ENCODE results near the gene TIPIN.

The TIPIN gene

GRCh38 chr15:66404122-66404521 is 47.6 kb upstream of the TIPIN start:
- Histone ChIP-seq H3K23ac (ENCODE audit: low read length) (no peak overlapping the region), H4K91ac (ENCODE audit: low read depth, low read length) (no peak overlapping the region), H2BK120ac (ENCODE audit: insufficient read depth, low read length, poor library complexity) (no peak overlapping the region), H3K4me3 (ENCODE audit: low read depth, low read length) (no peak overlapping the region), H3K4me2 (ENCODE audit: low read length) (no peak overlapping the region), H3K4ac (ENCODE audit: low read depth, low read length) (no peak overlapping the region), H2BK12ac (ENCODE audit: low read length) (no peak overlapping the region), H3K18ac (ENCODE audit: low read length) (no peak overlapping the region), H4K12ac (ENCODE audit: low read depth, low read length) (no peak overlapping the region), H3K14ac (ENCODE audit: low read length) (no peak overlapping the region), H4K8ac (ENCODE audit: low read depth, low read length) (no peak overlapping the region), H3K4me1 (ENCODE audit: control insufficient read depth in 1 of 2, insufficient read depth in 2 of 2, low read length in 2 of 2) (no peaks in the 10 kb centered on the region), H2AK5ac (ENCODE audit: low read length) (no peak overlapping the region), H2BK5ac (ENCODE audit: low read depth, low read length, poor library complexity) (no peak overlapping the region), H2AFZ (ENCODE audit: insufficient read depth, low read length, poor library complexity) (no peak overlapping the region), H3K79me1 (ENCODE audit: low read length) (no peaks in the 10 kb centered on the region), H3K27ac (ENCODE audit: low read depth, low read length) (no peak overlapping the region), H3K36me3 (ENCODE audit: control insufficient read depth in 1 of 2, insufficient read depth in 2 of 2, low read length in 2 of 2) (peaks cover 2 to 3% of the 10 kb centered on the region in 2 experiments), H3K9ac (ENCODE audit: low read length) (no peak overlapping the region), H3K9me3 (ENCODE audit: insufficient read depth, low read depth, low read length) (no peaks in the 10 kb centered on the region), H3K27me3 (ENCODE audit: insufficient read depth, low read length) (no peaks in the 10 kb centered on the region), H3K79me2 (ENCODE audit: control insufficient read depth, insufficient read depth, low read length, poor library complexity) (peaks cover 3% of the 10 kb centered on the region)
- DNase-seq = no peak
- no CpG with 5 or more reads among the region's 8 CpGs for WGBS (ENCODE audit: extremely low coverage, insufficient coverage, insufficient read length)

GRCh38 chr15:66403323-66403722 is 46.8 kb upstream of the TIPIN start:
- H3K27ac ChIP-seq (ENCODE audit: low read depth, low read length) = no peak overlapping the region
- H3K27me3 ChIP-seq (ENCODE audit: insufficient read depth, low read length) = no peaks in the 10 kb centered on the region
- H2BK120ac ChIP-seq (ENCODE audit: insufficient read depth, low read length, poor library complexity) = no peak overlapping the region
- no peak overlapping the region for H2AFZ ChIP-seq (ENCODE audit: insufficient read depth, low read length, poor library complexity)
- DNase-seq = no peak
- no peak overlapping the region for H4K91ac ChIP-seq (ENCODE audit: low read depth, low read length)
- H2BK12ac ChIP-seq (ENCODE audit: low read length) = no peak overlapping the region
- H3K14ac ChIP-seq (ENCODE audit: low read length) = no peak overlapping the region
- no peak overlapping the region for H2BK5ac ChIP-seq (ENCODE audit: low read depth, low read length, poor library complexity)
- WGBS (ENCODE audit: extremely low coverage, insufficient coverage, insufficient read length) = no CpG with 5 or more reads among the region's 5 CpGs
- no peak overlapping the region for H4K12ac ChIP-seq (ENCODE audit: low read depth, low read length)
- H3K4ac ChIP-seq (ENCODE audit: low read depth, low read length) = no peak overlapping the region
- H3K36me3 ChIP-seq (ENCODE audit: control insufficient read depth in 1 of 2, insufficient read depth in 2 of 2, low read length in 2 of 2) = peaks cover 2 to 3% of the 10 kb centered on the region in 2 experiments
- H3K9me3 ChIP-seq (ENCODE audit: insufficient read depth, low read depth, low read length) = no peaks in the 10 kb centered on the region
- no peak overlapping the region for H4K8ac ChIP-seq (ENCODE audit: low read depth, low read length)
- H2AK5ac ChIP-seq (ENCODE audit: low read length) = no peak overlapping the region
- H3K18ac ChIP-seq (ENCODE audit: low read length) = no peak overlapping the region
- H3K4me1 ChIP-seq (ENCODE audit: control insufficient read depth in 1 of 2, insufficient read depth in 2 of 2, low read length in 2 of 2) = no peaks in the 10 kb centered on the region
- H3K4me2 ChIP-seq (ENCODE audit: low read length) = no peak overlapping the region
- peaks cover 3% of the 10 kb centered on the region for H3K79me2 ChIP-seq (ENCODE audit: control insufficient read depth, insufficient read depth, low read length, poor library complexity)
- no peaks in the 10 kb centered on the region for H3K79me1 ChIP-seq (ENCODE audit: low read length)
- no peak overlapping the region for H3K4me3 ChIP-seq (ENCODE audit: low read depth, low read length)
- no peak overlapping the region for H3K23ac ChIP-seq (ENCODE audit: low read length)
- H3K9ac ChIP-seq (ENCODE audit: low read length) = no peak overlapping the region

- no peak overlapping the region for H3K27ac ChIP-seq (ENCODE audit: low read depth, low read length)
- peaks cover 3% of the 10 kb centered on the region for H3K79me2 ChIP-seq (ENCODE audit: control insufficient read depth, insufficient read depth, low read length, poor library complexity)
- no peak overlapping the region for H3K14ac ChIP-seq (ENCODE audit: low read length)
- H2BK120ac ChIP-seq (ENCODE audit: insufficient read depth, low read length, poor library complexity) = no peak overlapping the region
- H3K4me3 ChIP-seq (ENCODE audit: low read depth, low read length) = no peak overlapping the region
- H3K79me1 ChIP-seq (ENCODE audit: low read length) = no peaks in the 10 kb centered on the region
- H2AFZ ChIP-seq (ENCODE audit: insufficient read depth, low read length, poor library complexity) = no peak overlapping the region
- H3K4me2 ChIP-seq (ENCODE audit: low read length) = no peak overlapping the region
- no CpG with 5 or more reads among the region's 3 CpGs for WGBS (ENCODE audit: extremely low coverage, insufficient coverage, insufficient read length)
- no peak overlapping the region for H3K23ac ChIP-seq (ENCODE audit: low read length)
- H4K12ac ChIP-seq (ENCODE audit: low read depth, low read length) = no peak overlapping the region
- no peak overlapping the region for H4K91ac ChIP-seq (ENCODE audit: low read depth, low read length)
- H3K18ac ChIP-seq (ENCODE audit: low read length) = no peak overlapping the region
- H2BK5ac ChIP-seq (ENCODE audit: low read depth, low read length, poor library complexity) = no peak overlapping the region
- H3K9me3 ChIP-seq (ENCODE audit: insufficient read depth, low read depth, low read length) = no peaks in the 10 kb centered on the region
- no peak overlapping the region for H4K8ac ChIP-seq (ENCODE audit: low read depth, low read length)
- H3K9ac ChIP-seq (ENCODE audit: low read length) = no peak overlapping the region
- no peak overlapping the region for H2AK5ac ChIP-seq (ENCODE audit: low read length)
- peaks cover 2 to 3% of the 10 kb centered on the region in 2 experiments for H3K36me3 ChIP-seq (ENCODE audit: control insufficient read depth in 1 of 2, insufficient read depth in 2 of 2, low read length in 2 of 2)
- DNase-seq = no peak
- H3K4me1 ChIP-seq (ENCODE audit: control insufficient read depth in 1 of 2, insufficient read depth in 2 of 2, low read length in 2 of 2) = no peaks in the 10 kb centered on the region
- no peak overlapping the region for H2BK12ac ChIP-seq (ENCODE audit: low read length)
- H3K4ac ChIP-seq (ENCODE audit: low read depth, low read length) = no peak overlapping the region
- no peaks in the 10 kb centered on the region for H3K27me3 ChIP-seq (ENCODE audit: insufficient read depth, low read length)
Measured at GRCh38 chr15:66402761-66403284, 46.3 kb upstream of the TIPIN start.

GRCh38 chr15:66401130-66402021 is 44.9 kb upstream of the TIPIN start:
- no peak overlapping the region for H4K91ac ChIP-seq (ENCODE audit: low read depth, low read length)
- DNase-seq = no peak
- no peak overlapping the region for H4K12ac ChIP-seq (ENCODE audit: low read depth, low read length)
- H3K18ac ChIP-seq (ENCODE audit: low read length) = no peak overlapping the region
- peaks cover 2 to 3% of the 10 kb centered on the region in 2 experiments for H3K36me3 ChIP-seq (ENCODE audit: control insufficient read depth in 1 of 2, insufficient read depth in 2 of 2, low read length in 2 of 2)
- no peak overlapping the region for H2BK12ac ChIP-seq (ENCODE audit: low read length)
- H2AFZ ChIP-seq (ENCODE audit: insufficient read depth, low read length, poor library complexity) = no peak overlapping the region
- no peaks in the 10 kb centered on the region for H3K27me3 ChIP-seq (ENCODE audit: insufficient read depth, low read length)
- no peak overlapping the region for H3K9ac ChIP-seq (ENCODE audit: low read length)
- H3K9me3 ChIP-seq (ENCODE audit: insufficient read depth, low read depth, low read length) = no peaks in the 10 kb centered on the region
- H2AK5ac ChIP-seq (ENCODE audit: low read length) = no peak overlapping the region
- H3K14ac ChIP-seq (ENCODE audit: low read length) = no peak overlapping the region
- no peak overlapping the region for H3K4me3 ChIP-seq (ENCODE audit: low read depth, low read length)
- H3K4ac ChIP-seq (ENCODE audit: low read depth, low read length) = peak overlapping the region; percentile 78
- no peak overlapping the region for H2BK120ac ChIP-seq (ENCODE audit: insufficient read depth, low read length, poor library complexity)
- no peaks in the 10 kb centered on the region for H3K79me1 ChIP-seq (ENCODE audit: low read length)
- no peak overlapping the region for H2BK5ac ChIP-seq (ENCODE audit: low read depth, low read length, poor library complexity)
- no peak overlapping the region for H3K4me2 ChIP-seq (ENCODE audit: low read length)
- no peak overlapping the region for H3K27ac ChIP-seq (ENCODE audit: low read depth, low read length)
- WGBS (ENCODE audit: extremely low coverage, insufficient coverage, insufficient read length) = no CpG with 5 or more reads among the region's 8 CpGs
- H4K8ac ChIP-seq (ENCODE audit: low read depth, low read length) = no peak overlapping the region
- H3K23ac ChIP-seq (ENCODE audit: low read length) = no peak overlapping the region
- H3K4me1 ChIP-seq (ENCODE audit: control insufficient read depth in 1 of 2, insufficient read depth in 2 of 2, low read length in 2 of 2) = no peaks in the 10 kb centered on the region
- peaks cover 3% of the 10 kb centered on the region for H3K79me2 ChIP-seq (ENCODE audit: control insufficient read depth, insufficient read depth, low read length, poor library complexity)
